ENCODE data around the gene MARK3.
A peak's percentile ranks its signal among the peaks of the same experiment; 100 is the strongest.
"Not testable (repeated sequence)": the region's sequence is repeated elsewhere in the genome, so short reads cannot be mapped to it uniquely, and the experiment has no call there.

Gene MARK3

GRCh38 chr14:103385152-103385928 is at the start of gene MARK3:
MARK3 (plus strand) TSS chr14:103385415; CDS start chr14:103386030, 615 bp downstream.
- DNase-seq (ENCODE audit: extremely low read depth in 1 of 2, low read depth in 1 of 2), result peak; percentile 95 to 96

- DNase-seq (ENCODE audit: extremely low read depth in 1 of 2, low read depth in 1 of 2), result no peak
Observed at GRCh38 chr14:103336191-103336590, 49.0 kb upstream of the MARK3 start.

- DNase-seq (ENCODE audit: extremely low read depth in 1 of 2, low read depth in 1 of 2), result no peak
Observed at GRCh38 chr14:103337794-103338193, 47.4 kb upstream of the MARK3 start.

GRCh38 chr14:103339561-103339960 is 45.7 kb upstream of the MARK3 start:
- DNase-seq (ENCODE audit: extremely low read depth in 1 of 2, low read depth in 1 of 2), result no peak

GRCh38 chr14:103340480-103341212 is 44.6 kb upstream of the MARK3 start:
- no peak for DNase-seq (ENCODE audit: extremely low read depth in 1 of 2, low read depth in 1 of 2)

- DNase-seq (ENCODE audit: extremely low read depth in 1 of 2, low read depth in 1 of 2), result no peak
Observed at GRCh38 chr14:103341250-103342129, 43.7 kb upstream of the MARK3 start.

GRCh38 chr14:103343164-103343879 is 41.9 kb upstream of the MARK3 start:
- DNase-seq (ENCODE audit: extremely low read depth in 1 of 2, low read depth in 1 of 2), result no peak

GRCh38 chr14:103343905-103344797 is 41.1 kb upstream of the MARK3 start:
- no peak for DNase-seq (ENCODE audit: extremely low read depth in 1 of 2, low read depth in 1 of 2)

- DNase-seq (ENCODE audit: extremely low read depth in 1 of 2, low read depth in 1 of 2), result no peak
Observed at GRCh38 chr14:103346286-103346685, 38.9 kb upstream of the MARK3 start.

GRCh38 chr14:103347091-103347815 is 38.0 kb upstream of the MARK3 start:
- DNase-seq (ENCODE audit: extremely low read depth in 1 of 2, low read depth in 1 of 2), result no peak

GRCh38 chr14:103348154-103348553 is 37.1 kb upstream of the MARK3 start:
- DNase-seq (ENCODE audit: extremely low read depth in 1 of 2, low read depth in 1 of 2), result no peak

- no peak for DNase-seq (ENCODE audit: extremely low read depth in 1 of 2, low read depth in 1 of 2)
Observed at GRCh38 chr14:103349982-103350381, 35.2 kb upstream of the MARK3 start.

GRCh38 chr14:103353362-103353761 is 31.9 kb upstream of the MARK3 start:
- DNase-seq (ENCODE audit: extremely low read depth in 1 of 2, low read depth in 1 of 2), result no peak

- DNase-seq (ENCODE audit: extremely low read depth in 1 of 2, low read depth in 1 of 2), result no peak
Observed at GRCh38 chr14:103354141-103354540, 31.1 kb upstream of the MARK3 start.

GRCh38 chr14:103356024-103356682 is 29.1 kb upstream of the MARK3 start:
- DNase-seq (ENCODE audit: extremely low read depth in 1 of 2, low read depth in 1 of 2), result no peak

GRCh38 chr14:103357552-103357951 is 27.7 kb upstream of the MARK3 start:
- not testable (repeated sequence) for DNase-seq (ENCODE audit: extremely low read depth in 1 of 2, low read depth in 1 of 2)

- no peak for DNase-seq (ENCODE audit: extremely low read depth in 1 of 2, low read depth in 1 of 2)
Observed at GRCh38 chr14:103360548-103360947, 24.7 kb upstream of the MARK3 start.

GRCh38 chr14:103361867-103362266 is 23.3 kb upstream of the MARK3 start:
- no peak for DNase-seq (ENCODE audit: extremely low read depth in 1 of 2, low read depth in 1 of 2)
